ENCODE measurements around the gene AIFM3.

Gene AIFM3, protein sequence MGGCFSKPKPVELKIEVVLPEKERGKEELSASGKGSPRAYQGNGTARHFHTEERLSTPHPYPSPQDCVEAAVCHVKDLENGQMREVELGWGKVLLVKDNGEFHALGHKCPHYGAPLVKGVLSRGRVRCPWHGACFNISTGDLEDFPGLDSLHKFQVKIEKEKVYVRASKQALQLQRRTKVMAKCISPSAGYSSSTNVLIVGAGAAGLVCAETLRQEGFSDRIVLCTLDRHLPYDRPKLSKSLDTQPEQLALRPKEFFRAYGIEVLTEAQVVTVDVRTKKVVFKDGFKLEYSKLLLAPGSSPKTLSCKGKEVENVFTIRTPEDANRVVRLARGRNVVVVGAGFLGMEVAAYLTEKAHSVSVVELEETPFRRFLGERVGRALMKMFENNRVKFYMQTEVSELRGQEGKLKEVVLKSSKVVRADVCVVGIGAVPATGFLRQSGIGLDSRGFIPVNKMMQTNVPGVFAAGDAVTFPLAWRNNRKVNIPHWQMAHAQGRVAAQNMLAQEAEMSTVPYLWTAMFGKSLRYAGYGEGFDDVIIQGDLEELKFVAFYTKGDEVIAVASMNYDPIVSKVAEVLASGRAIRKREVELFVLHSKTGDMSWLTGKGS

DNA sequence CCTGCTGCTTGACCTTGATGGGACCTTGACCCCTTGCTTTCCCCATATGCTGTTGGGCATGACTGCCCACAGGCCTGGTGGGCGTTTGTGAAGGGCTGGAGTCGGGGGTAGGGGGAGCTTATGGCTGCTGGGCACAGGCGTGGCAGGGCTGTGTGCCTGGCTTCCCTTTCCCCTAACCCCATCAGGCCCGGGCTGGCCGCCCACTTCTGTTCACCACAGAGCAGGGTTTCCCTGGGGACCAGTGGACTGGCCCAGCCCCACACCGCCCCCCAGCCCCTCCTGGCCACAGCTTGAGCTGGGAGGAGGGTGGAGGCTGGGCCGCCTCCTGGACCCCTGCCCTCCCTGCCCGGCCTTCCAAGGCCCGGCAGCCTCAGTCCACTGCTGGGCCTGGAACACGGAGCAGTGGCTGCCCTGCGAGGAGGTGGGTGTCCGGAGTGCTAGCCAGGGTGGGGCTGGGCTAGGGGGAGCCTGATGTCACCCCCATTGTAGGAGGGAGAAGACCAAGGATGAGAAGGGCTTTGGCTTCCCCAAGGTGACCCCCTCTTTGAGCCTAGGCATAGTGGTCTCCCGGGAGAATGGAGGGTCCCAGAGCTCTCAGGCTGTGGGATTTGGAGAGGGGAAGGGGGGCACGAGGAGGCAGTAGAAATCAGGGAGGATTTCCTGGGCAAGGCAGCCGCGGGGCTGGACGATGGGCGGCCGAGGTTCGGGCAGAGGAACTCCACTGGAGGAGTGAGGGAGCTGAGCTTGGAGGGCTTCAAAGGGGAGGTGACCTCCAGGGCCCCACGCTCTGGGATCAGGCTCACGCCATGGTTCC is at the start of gene AIFM3:
Gene AIFM3 (plus strand): TSS at position 373 of the 814 bp plus-strand sequence. CDS start 690 bp downstream, outside the sequence.
- Histone ChIP-seq H3K36me3 (replicated peaks) (no peaks in the 10 kb centered on the region), H3K27me3 (replicated peaks) (peaks cover 17% of the 10 kb centered on the region), H3K4me3 (ENCODE audit: low read depth, low read length) (no peak within 1 kb of the TSS), H3K27ac (no peak within 1 kb of the TSS)
- no peak for DNase-seq
- TF ChIP-seq, protein P1, sequence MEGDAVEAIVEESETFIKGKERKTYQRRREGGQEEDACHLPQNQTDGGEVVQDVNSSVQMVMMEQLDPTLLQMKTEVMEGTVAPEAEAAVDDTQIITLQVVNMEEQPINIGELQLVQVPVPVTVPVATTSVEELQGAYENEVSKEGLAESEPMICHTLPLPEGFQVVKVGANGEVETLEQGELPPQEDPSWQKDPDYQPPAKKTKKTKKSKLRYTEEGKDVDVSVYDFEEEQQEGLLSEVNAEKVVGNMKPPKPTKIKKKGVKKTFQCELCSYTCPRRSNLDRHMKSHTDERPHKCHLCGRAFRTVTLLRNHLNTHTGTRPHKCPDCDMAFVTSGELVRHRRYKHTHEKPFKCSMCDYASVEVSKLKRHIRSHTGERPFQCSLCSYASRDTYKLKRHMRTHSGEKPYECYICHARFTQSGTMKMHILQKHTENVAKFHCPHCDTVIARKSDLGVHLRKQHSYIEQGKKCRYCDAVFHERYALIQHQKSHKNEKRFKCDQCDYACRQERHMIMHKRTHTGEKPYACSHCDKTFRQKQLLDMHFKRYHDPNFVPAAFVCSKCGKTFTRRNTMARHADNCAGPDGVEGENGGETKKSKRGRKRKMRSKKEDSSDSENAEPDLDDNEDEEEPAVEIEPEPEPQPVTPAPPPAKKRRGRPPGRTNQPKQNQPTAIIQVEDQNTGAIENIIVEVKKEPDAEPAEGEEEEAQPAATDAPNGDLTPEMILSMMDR (IDR thresholded peaks at IDR 0.05; ENCODE audit: low read depth, low read length, missing control alignments) = no peak
- in situ Hi-C loops (cut with HindIII; ENCODE audit: low pct_ligation_motif_present, low sequenced_read_pairs) = no loop called here

DNA sequence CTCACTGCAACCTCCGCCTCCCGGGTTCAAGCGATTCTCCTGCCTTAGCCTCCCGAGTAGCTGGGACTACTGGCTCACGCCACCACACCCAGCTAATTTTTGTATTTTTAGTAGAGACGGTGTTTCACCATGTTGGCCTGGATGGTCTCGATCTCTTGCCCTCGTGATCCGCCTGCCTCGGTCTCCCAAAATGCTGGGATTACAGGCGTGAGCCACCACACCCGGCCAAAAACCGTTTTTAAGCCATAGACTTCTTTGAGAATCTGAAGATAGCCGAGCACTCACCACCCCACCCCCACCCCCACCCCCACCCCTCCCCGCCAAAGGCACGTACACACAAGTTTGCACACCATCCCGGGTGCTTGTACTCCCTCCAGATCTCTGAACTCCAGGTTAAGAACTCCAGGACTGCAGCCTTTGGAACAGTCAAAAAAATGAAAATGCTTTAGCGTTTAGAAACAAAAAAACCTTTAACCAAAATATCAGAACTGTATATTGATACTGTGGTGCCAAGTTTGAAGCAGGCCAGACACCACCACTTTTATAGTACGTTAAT is 48.3 kb upstream of the AIFM3 start:
- Histone ChIP-seq H3K27ac (no peak overlapping the region), H3K4me3 (ENCODE audit: low read depth, low read length) (peak overlapping the region; percentile 93), H3K27me3 (replicated peaks) (no peaks in the 10 kb centered on the region), H3K36me3 (replicated peaks) (peaks cover 5% of the 10 kb centered on the region)
- in situ Hi-C loops (cut with HindIII; ENCODE audit: low pct_ligation_motif_present, low sequenced_read_pairs) = no loop called here
- DNase-seq = no peak
- TF ChIP-seq, protein P1 (IDR thresholded peaks at IDR 0.05; ENCODE audit: low read depth, low read length, missing control alignments) = no peak

DNA sequence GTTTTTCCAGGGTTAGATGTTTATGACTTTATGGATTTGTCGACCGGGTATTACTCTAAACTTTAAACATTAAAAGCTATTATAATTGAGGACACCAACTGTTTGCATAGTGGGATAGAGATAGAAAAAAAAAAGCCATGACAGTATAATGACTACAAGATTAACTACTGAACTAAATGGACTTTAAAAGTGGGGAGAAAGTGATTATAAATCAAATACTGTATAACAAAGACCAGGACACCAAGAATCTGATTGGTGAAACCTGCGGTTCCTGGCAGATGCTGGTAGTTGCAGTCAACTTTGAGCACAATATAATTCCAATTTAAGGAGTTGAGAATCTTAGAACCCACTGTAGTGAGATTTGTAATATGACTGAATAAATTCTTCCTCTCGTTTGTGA is 47.3 kb upstream of the AIFM3 start:
- Histone ChIP-seq H3K27ac (peak overlapping the region; percentile 7), H3K36me3 (replicated peaks) (peaks cover 5% of the 10 kb centered on the region), H3K27me3 (replicated peaks) (no peaks in the 10 kb centered on the region), H3K4me3 (ENCODE audit: low read depth, low read length) (peak overlapping the region; percentile 93)
- no peak for DNase-seq
- in situ Hi-C loops (cut with HindIII; ENCODE audit: low pct_ligation_motif_present, low sequenced_read_pairs) = no loop called here
- TF ChIP-seq, protein P1 (IDR thresholded peaks at IDR 0.05; ENCODE audit: low read depth, low read length, missing control alignments) = no peak

DNA sequence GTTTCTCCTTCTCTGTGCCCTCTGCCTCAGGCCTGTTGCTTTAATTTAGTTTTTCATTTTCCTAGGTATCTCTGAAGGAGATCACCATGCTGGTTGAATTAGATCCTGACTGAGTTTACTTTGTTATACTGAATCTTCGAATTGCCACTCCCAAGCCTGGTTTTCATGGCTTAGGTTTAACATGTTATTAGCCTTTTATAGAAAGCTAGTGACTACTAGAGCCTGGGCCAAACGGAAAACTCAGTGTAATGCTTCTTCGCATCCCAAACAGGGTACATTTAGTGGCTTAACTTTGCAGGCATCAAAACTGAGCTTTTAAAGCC is 46.2 kb upstream of the AIFM3 start:
- in situ Hi-C loops (cut with HindIII; ENCODE audit: low pct_ligation_motif_present, low sequenced_read_pairs) = no loop called here
- DNase-seq = no peak
- peak overlapping the region; percentile 93 for H3K4me3 ChIP-seq (ENCODE audit: low read depth, low read length)
- TF ChIP-seq, protein P1 (IDR thresholded peaks at IDR 0.05; ENCODE audit: low read depth, low read length, missing control alignments) = no peak
- H3K36me3 ChIP-seq (replicated peaks) = peaks cover 5% of the 10 kb centered on the region
- H3K27ac ChIP-seq = no peak overlapping the region
- H3K27me3 ChIP-seq (replicated peaks) = no peaks in the 10 kb centered on the region

DNA sequence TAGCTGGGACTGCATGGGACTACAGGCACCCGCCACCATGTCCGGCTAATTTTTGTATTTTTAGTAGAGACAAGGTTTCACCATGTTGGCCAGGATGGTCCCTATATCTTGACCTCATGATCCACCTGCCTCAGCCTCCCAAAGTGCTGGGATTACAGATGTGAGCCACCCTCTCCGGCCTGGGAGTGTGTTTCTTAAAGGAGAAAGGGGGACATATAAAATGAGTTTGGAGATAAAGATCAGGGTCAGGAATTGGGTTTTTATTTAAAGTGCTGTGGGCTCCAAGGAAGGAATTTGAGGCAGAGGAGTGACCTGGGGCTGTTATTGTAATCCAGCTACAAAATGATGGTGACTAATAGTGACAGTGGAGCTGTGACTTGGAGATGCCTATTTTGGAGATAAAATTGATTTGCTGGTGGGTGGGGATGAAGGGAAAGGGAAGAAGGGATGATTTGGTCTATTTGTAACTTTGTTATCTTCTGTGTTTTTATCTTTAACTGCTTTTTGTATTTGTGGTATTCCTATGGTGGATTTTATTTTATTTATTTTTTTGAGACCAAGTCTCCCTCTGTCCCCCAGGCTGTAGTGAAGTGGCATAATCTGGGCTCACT is 44.8 kb upstream of the AIFM3 start:
- in situ Hi-C loops (cut with HindIII; ENCODE audit: low pct_ligation_motif_present, low sequenced_read_pairs) = no loop called here
- TF ChIP-seq, protein P1 (IDR thresholded peaks at IDR 0.05; ENCODE audit: low read depth, low read length, missing control alignments) = no peak
- Histone ChIP-seq H3K36me3 (replicated peaks) (peaks cover 5% of the 10 kb centered on the region), H3K27me3 (replicated peaks) (no peaks in the 10 kb centered on the region), H3K27ac (no peak overlapping the region), H3K4me3 (ENCODE audit: low read depth, low read length) (no peak overlapping the region)
- DNase-seq = no peak

Data from brain microvascular endothelial cell (primary cell).